GM06990 (cell line): Measurements from ENCODE around the gene MYO16.

Experiments used
- DNase-seq: peaks from one replicate; pipeline ENCODE4 v3.0.0-alpha.2; 2011; ENCODE audit not compliant: insufficient read length; ENCODE audit errors: extremely low read depth
- H3K27me3 ChIP-seq: replicated peaks from 2 replicates; pipeline ENCODE4 v1.6.0; 2011; ENCODE audit warnings: low read length; ENCODE audit not compliant: control insufficient read depth, insufficient read depth
- H3K36me3 ChIP-seq: 2 replicates; pipeline ENCODE4 v1.5.1; 2011; ENCODE audit warnings: low read length; ENCODE audit not compliant: control insufficient read depth, insufficient read depth
- H3K4me3 ChIP-seq: replicated peaks from 2 replicates; pipeline ENCODE4 v1.5.1; 2011; ENCODE audit warnings: low read depth, mild to moderate bottlenecking, control low read depth, low read length
- TF ChIP-seq, protein P1 (sequence below): IDR thresholded peaks from 2 replicates; pipeline ENCODE4 v1.5.1; 2011; ENCODE audit warnings: low read length, control low read depth, mild to moderate bottlenecking, inconsistent platforms; ENCODE audit not compliant: insufficient read depth, poor library complexity, severe bottlenecking

Gene MYO16

DNA sequence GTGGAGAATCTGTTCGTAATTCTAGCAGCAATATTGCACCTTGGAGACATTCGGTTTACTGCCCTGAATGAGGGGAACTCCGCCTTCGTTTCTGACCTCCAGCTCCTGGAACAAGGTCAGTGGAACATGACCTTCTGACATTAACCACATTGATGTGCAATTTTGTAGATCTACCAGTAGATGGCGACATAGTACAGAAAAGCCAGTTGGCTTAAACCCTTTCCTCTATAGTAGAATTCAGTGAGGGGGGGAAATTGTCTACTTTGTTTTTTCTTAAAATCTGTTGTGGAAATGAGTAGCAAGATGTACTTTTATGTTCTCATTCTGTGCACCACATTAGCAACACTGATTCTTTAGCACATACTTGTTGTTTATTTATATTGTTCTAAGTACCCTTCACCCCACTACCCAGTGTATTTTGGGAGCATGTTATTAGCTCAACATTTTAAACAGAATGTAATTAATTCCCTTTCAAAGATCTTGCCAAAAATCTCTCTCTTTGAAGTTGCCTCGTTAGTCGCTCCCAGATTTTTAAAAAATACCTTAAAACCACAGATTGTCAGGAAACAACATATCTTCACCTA, 332.2 kb downstream of the MYO16 start:
- Histone ChIP-seq H3K36me3 (no peaks in the 10 kb centered on the region), H3K27me3 (no peaks in the 10 kb centered on the region; the same call in 1 of the 2 replicates), H3K4me3 (no peak overlapping the region)
- peak; percentile 8 for DNase-seq
- TF ChIP-seq, protein P1, sequence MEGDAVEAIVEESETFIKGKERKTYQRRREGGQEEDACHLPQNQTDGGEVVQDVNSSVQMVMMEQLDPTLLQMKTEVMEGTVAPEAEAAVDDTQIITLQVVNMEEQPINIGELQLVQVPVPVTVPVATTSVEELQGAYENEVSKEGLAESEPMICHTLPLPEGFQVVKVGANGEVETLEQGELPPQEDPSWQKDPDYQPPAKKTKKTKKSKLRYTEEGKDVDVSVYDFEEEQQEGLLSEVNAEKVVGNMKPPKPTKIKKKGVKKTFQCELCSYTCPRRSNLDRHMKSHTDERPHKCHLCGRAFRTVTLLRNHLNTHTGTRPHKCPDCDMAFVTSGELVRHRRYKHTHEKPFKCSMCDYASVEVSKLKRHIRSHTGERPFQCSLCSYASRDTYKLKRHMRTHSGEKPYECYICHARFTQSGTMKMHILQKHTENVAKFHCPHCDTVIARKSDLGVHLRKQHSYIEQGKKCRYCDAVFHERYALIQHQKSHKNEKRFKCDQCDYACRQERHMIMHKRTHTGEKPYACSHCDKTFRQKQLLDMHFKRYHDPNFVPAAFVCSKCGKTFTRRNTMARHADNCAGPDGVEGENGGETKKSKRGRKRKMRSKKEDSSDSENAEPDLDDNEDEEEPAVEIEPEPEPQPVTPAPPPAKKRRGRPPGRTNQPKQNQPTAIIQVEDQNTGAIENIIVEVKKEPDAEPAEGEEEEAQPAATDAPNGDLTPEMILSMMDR = peak; percentile 60

DNA sequence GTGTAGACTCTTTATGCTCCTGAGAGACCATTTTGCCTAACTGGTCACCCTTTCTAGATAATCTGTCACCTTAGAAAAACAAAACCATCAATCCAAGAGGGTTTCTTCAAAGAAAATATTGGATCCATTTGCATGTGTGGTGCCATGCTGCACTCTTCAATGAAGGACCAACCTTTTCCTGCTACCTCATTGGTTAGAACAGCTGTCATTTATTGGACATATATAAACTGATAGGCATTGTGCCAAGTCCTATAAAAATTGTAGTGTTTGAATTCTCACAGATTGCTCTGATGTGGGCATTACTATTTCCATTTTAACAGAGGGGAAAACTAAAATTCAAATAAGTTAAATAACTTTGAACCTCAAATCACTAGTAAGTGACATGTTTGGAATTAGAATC, 333.2 kb downstream of the MYO16 start:
- Histone ChIP-seq H3K27me3 (no peaks in the 10 kb centered on the region; the same call in 1 of the 2 replicates), H3K36me3 (no peaks in the 10 kb centered on the region), H3K4me3 (no peak overlapping the region)
- DNase-seq = no peak
- TF ChIP-seq, protein P1 = no peak

DNA sequence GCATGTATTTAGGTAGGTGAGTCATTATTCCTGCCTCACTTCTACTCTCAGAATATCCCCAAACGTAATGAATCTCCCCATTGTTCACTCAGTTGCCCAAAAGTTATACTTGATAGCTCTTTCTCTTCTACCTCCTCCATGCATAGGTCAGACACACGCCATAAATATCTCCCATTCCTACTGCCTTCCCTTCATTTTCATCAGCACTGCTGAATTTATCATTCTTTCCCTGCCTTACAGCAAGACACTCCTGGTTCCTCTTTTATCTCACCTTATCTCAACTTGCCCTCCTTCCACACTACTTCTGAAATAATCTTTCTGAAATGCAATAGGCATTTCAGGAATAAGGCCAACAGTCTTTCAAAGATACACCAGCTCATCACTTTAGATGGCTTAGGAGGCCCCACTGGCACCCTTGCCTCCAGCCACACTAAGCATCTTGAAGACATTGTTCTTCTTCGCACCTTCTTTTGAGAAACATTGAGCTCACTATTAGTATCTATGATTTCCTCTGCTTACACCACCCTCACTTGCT, 333.9 kb downstream of the MYO16 start:
- DNase-seq = no peak
- Histone ChIP-seq H3K4me3 (no peak overlapping the region), H3K36me3 (no peaks in the 10 kb centered on the region), H3K27me3 (no peaks in the 10 kb centered on the region; the same call in 1 of the 2 replicates)
- TF ChIP-seq, protein P1 = no peak

DNA sequence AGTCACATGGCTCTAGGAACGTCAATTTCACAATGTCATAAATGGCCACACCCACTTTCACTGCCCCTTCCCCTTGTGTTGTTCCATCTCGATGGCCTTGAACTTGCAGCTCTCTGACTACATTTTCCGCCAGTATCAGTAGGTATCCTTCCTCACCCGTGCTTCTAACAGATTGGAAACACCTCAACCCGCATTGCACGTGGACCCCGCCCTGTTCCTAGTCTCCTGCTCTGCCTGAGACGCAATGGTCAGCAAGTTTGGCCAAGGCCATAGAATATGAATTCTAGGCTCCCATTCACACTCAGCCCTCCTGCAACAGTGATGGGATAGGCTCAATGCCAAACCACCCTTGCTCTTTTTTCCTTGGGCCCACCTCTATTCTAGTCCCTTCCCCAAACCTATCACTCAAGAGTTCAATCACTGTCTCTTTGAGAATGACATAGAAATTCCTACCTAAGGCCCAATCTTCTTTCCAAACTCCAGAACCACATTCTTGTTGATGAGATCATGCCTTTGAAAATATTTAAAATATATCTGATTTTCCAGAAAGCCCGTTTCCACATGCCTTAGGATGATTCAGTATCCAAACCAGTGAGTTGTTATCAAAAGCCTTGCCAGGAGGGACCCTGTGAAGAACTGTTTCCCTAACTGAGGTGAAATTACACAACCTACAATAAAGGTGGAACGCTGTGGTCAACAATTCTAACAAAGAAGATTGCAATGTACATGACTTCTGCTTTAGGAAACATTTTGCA, 334.6 kb downstream of the MYO16 start:
- Histone ChIP-seq H3K4me3 (no peak overlapping the region), H3K27me3 (no peaks in the 10 kb centered on the region; the same call in 1 of the 2 replicates), H3K36me3 (no peaks in the 10 kb centered on the region)
- TF ChIP-seq, protein P1 = no peak
- DNase-seq = no peak

DNA sequence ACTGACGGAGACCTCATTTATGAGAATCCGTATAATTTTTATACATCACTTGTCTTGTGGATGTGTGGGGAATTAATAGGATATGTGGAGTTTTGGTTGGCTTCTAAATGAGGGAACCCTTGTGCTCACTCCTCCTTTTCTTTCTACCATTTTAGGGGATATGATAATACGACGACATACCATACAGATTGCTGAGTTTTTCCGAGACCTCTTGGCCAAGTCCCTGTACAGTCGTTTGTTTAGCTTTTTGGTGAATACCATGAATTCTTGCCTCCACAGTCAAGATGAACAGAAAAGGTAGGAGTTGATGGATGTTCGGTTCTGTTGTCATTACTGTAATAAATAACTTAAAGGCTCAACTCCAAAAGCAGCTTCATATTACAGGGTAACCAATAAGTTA, 335.2 kb downstream of the MYO16 start:
- TF ChIP-seq, protein P1 = no peak
- no peak for DNase-seq
- Histone ChIP-seq H3K4me3 (no peak overlapping the region), H3K27me3 (no peaks in the 10 kb centered on the region), H3K36me3 (no peaks in the 10 kb centered on the region)
